BLaER1 treated with 17β-estradiol and CSF1 and Interleukin-3, amounts not matched to agents 10 nM and 100 nM (cell line): ENCODE data around the gene BBS5.

Source experiments
- H3K27ac ChIP-seq, 11 experiments: shearing (Covaris generic); formaldehyde crosslinking; 2 replicates each; pipeline ENCODE4 v1.8.1; 2022
- H3K27me3 ChIP-seq, 11 experiments: shearing (Covaris generic); formaldehyde crosslinking; 2 replicates each; pipeline ENCODE4 v1.8.1; 2022
- H3K36me3 ChIP-seq, 11 experiments: shearing (Covaris generic); formaldehyde crosslinking; 2 replicates each; pipeline ENCODE4 v1.8.1; 2022
- H3K4me1 ChIP-seq, 10 experiments: shearing (Covaris generic); formaldehyde crosslinking; 2 replicates each; pipeline ENCODE4 v1.8.1; 2022
- H3K4me2 ChIP-seq, 11 experiments: shearing (Covaris generic); formaldehyde crosslinking; 2 replicates each; pipeline ENCODE4 v1.8.1; 2022
- H3K4me3 ChIP-seq, 10 experiments: shearing (Covaris generic); formaldehyde crosslinking; 2 replicates each; pipeline ENCODE4 v1.8.1; 2022
- H3K9ac ChIP-seq, 11 experiments: shearing (Covaris generic); formaldehyde crosslinking; 2 replicates each; pipeline ENCODE4 v1.8.1; 2022
- H3K9me3 ChIP-seq, 11 experiments: shearing (Covaris generic); formaldehyde crosslinking; replicated peaks in 1 of 11; 2 replicates each; pipeline ENCODE4 v1.8.1; 2022
- H4K20me1 ChIP-seq, 11 experiments: shearing (Covaris generic); formaldehyde crosslinking; 2 replicates each; pipeline ENCODE4 v1.8.1; 2022
- Cebpa-rat ChIP-seq, 11 experiments: shearing (Covaris generic); IDR thresholded peaks; 2 replicates each; pipeline ENCODE4 v1.8.1; 2022

Gene BBS5

GRCh38 chr2:169478745-169479256 lies 493 bp upstream of the BBS5 start:
- Histone ChIP-seq H3K4me3 (peak overlapping the region; percentile 55 to 72 (median 63); a peak in 18 of 20 replicates), H3K36me3 (0 out of 22 replicates have a peak, but pooled peaks cover 0 to 9% (median 0%) of the 10 kb centered on the region in 11 experiments), H3K27me3 (peaks cover 16 to 25% (median 20%) of the 10 kb centered on the region in 11 experiments), H3K4me2 (peak overlapping the region; percentile 52 to 77 (median 72)), H3K27ac (peak overlapping the region in 3 of 11 experiments; percentile 37 to 58 (median 52); a peak in 5 of 22 replicates), H3K9ac (peak overlapping the region in 10 of 11 experiments; percentile 59 to 80 (median 70); a peak in 20 of 22 replicates), H3K4me1 (peaks cover 0 to 18% (median 0%) of the 10 kb centered on the region in 10 experiments; a peak in 7 of 20 replicates), H3K9me3 (peaks cover 10 to 19% (median 16%) of the 10 kb centered on the region in 11 experiments; a peak in 21 of 22 replicates), H4K20me1 (no peaks in the 10 kb centered on the region)
- TF ChIP-seq Cebpa-rat (IDR thresholded peaks at IDR 0.05) = no peak

- H3K27me3 ChIP-seq = peaks cover 16 to 25% (median 20%) of the 10 kb centered on the region in 11 experiments
- H3K9me3 ChIP-seq = peaks cover 10 to 19% (median 16%) of the 10 kb centered on the region in 11 experiments; a peak in 21 of 22 replicates
- H4K20me1 ChIP-seq = no peaks in the 10 kb centered on the region
- H3K4me3 ChIP-seq = peak overlapping the region; percentile 55 to 72 (median 63)
- H3K9ac ChIP-seq = peak overlapping the region; percentile 42 to 80 (median 69); a peak in 19 of 22 replicates
- H3K4me1 ChIP-seq = peaks cover 0 to 18% (median 0%) of the 10 kb centered on the region in 10 experiments; a peak in 7 of 20 replicates
- no peak for TF ChIP-seq Cebpa-rat (IDR thresholded peaks at IDR 0.05)
- H3K36me3 ChIP-seq = peaks cover 0 to 14% (median 0%) of the 10 kb centered on the region in 11 experiments; a peak in 2 of 22 replicates
- peak overlapping the region; percentile 52 to 77 (median 72) for H3K4me2 ChIP-seq
- H3K27ac ChIP-seq = peak overlapping the region in 1 of 11 experiments; percentile 58; a peak in 2 of 22 replicates
These were observed 778 bp downstream of the BBS5 start for GRCh38 chr2:169480079-169480465.

GRCh38 chr2:169485650-169486138 lies 6.4 kb downstream of the BBS5 start:
- peaks cover 0 to 3% (median 0%) of the 10 kb centered on the region in 11 experiments; a peak in 2 of 22 replicates for H3K27me3 ChIP-seq
- H3K4me1 ChIP-seq = no peaks in the 10 kb centered on the region
- H3K36me3 ChIP-seq = peaks cover 0 to 14% (median 0%) of the 10 kb centered on the region in 11 experiments; a peak in 2 of 22 replicates
- no peak overlapping the region for H3K9ac ChIP-seq
- H4K20me1 ChIP-seq = no peaks in the 10 kb centered on the region
- H3K4me2 ChIP-seq = no peak overlapping the region
- H3K9me3 ChIP-seq = peaks cover 0 to 5% (median 0%) of the 10 kb centered on the region in 11 experiments; a peak in 2 of 22 replicates
- TF ChIP-seq Cebpa-rat (IDR thresholded peaks at IDR 0.05) = no peak
- H3K27ac ChIP-seq = no peak overlapping the region
- no peak overlapping the region for H3K4me3 ChIP-seq

- TF ChIP-seq Cebpa-rat (IDR thresholded peaks at IDR 0.05) = no peak
- Histone ChIP-seq H4K20me1 (no peaks in the 10 kb centered on the region), H3K9ac (no peak overlapping the region), H3K27me3 (no peaks in the 10 kb centered on the region), H3K4me2 (no peak overlapping the region), H3K9me3 (peaks cover 0 to 7% (median 0%) of the 10 kb centered on the region in 11 experiments; a peak in 2 of 22 replicates), H3K27ac (no peak overlapping the region), H3K36me3 (peaks cover 0 to 14% (median 0%) of the 10 kb centered on the region in 11 experiments; a peak in 2 of 22 replicates), H3K4me1 (no peaks in the 10 kb centered on the region), H3K4me3 (no peak overlapping the region)
These were observed 7.2 kb downstream of the BBS5 start for GRCh38 chr2:169486487-169486886.

- H3K4me2 ChIP-seq = no peak overlapping the region
- H3K4me3 ChIP-seq = no peak overlapping the region
- H3K27me3 ChIP-seq = no peaks in the 10 kb centered on the region
- no peak for TF ChIP-seq Cebpa-rat (IDR thresholded peaks at IDR 0.05)
- no peaks in the 10 kb centered on the region for H3K4me1 ChIP-seq
- H3K36me3 ChIP-seq = 0 out of 22 replicates have a peak, but pooled peaks cover 0 to 3% (median 0%) of the 10 kb centered on the region in 11 experiments
- H3K9me3 ChIP-seq = peaks cover 0 to 7% (median 0%) of the 10 kb centered on the region in 11 experiments; a peak in 2 of 22 replicates
- H3K27ac ChIP-seq = no peak overlapping the region
- H3K9ac ChIP-seq = no peak overlapping the region
- H4K20me1 ChIP-seq = no peaks in the 10 kb centered on the region
These were observed 11.5 kb downstream of the BBS5 start for GRCh38 chr2:169490834-169491233.

DNA sequence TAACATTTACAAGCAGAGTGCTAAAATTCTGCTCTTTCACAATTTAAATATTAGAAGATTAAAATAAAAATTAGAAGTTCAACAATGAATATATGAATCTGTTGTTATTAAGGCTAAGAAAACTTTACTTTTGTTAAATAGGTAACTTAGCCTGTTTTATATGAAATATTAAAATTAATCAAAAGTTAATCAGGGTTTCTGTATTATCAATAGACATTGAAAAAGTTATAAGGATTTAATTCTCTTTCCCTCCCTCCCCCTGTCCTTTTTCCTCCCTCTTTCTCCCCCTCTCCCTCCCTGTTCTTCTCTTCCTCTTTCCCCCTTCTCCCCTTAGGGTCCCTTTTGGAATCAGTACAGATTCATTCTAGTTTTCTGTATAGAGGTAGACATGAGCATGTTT lies 12.1 kb downstream of the BBS5 start:
- Histone ChIP-seq H3K9ac (no peak overlapping the region), H3K4me3 (no peak overlapping the region), H3K4me1 (no peaks in the 10 kb centered on the region), H3K27me3 (no peaks in the 10 kb centered on the region), H3K27ac (no peak overlapping the region), H3K9me3 (peaks cover 0 to 7% (median 0%) of the 10 kb centered on the region in 11 experiments; a peak in 2 of 22 replicates), H3K36me3 (0 out of 22 replicates have a peak, but pooled peaks cover 0 to 3% (median 0%) of the 10 kb centered on the region in 11 experiments), H4K20me1 (no peaks in the 10 kb centered on the region), H3K4me2 (no peak overlapping the region)
- no peak for TF ChIP-seq Cebpa-rat (IDR thresholded peaks at IDR 0.05)

DNA sequence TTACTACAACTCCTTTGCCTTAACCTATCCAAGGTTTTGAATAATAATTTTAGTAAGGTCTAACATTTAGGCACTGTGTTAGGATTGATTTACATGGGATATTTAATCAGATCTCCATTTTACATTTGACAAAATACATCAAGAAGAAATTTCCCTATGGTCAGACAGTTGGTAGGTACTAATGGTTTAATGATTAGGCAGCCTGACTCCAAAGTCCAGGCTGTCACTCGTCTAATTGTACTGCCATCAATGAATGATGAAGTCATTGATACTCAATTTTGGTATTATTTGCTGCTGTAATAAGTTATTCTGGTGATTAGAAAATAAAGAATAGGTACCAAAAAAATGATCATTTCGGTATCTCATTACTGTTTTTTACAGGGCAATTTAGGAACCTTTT lies 14.1 kb downstream of the BBS5 start:
- H3K27ac ChIP-seq = no peak overlapping the region
- TF ChIP-seq Cebpa-rat (IDR thresholded peaks at IDR 0.05) = no peak
- H3K9ac ChIP-seq = no peak overlapping the region
- 0 out of 22 replicates have a peak, but pooled peaks cover 0 to 3% (median 0%) of the 10 kb centered on the region in 11 experiments for H3K36me3 ChIP-seq
- H3K4me1 ChIP-seq = no peaks in the 10 kb centered on the region
- no peaks in the 10 kb centered on the region for H3K27me3 ChIP-seq
- H3K4me3 ChIP-seq = no peak overlapping the region
- peaks cover 0 to 7% (median 0%) of the 10 kb centered on the region in 11 experiments; a peak in 2 of 22 replicates for H3K9me3 ChIP-seq
- H3K4me2 ChIP-seq = no peak overlapping the region
- H4K20me1 ChIP-seq = no peaks in the 10 kb centered on the region

GRCh38 chr2:169495310-169495928 lies 16.1 kb downstream of the BBS5 start:
- Histone ChIP-seq H3K27me3 (no peaks in the 10 kb centered on the region), H3K4me1 (no peaks in the 10 kb centered on the region), H3K27ac (no peak overlapping the region), H3K4me3 (no peak overlapping the region), H3K36me3 (0 out of 22 replicates have a peak, but pooled peaks cover 0 to 3% (median 0%) of the 10 kb centered on the region in 11 experiments), H3K9me3 (peaks cover 0 to 5% (median 0%) of the 10 kb centered on the region in 11 experiments; a peak in 2 of 22 replicates), H3K4me2 (no peak overlapping the region), H4K20me1 (no peaks in the 10 kb centered on the region), H3K9ac (no peak overlapping the region)
- TF ChIP-seq Cebpa-rat (IDR thresholded peaks at IDR 0.05) = no peak

- peaks cover 12 to 19% (median 17%) of the 10 kb centered on the region in 11 experiments; a peak in 19 of 22 replicates for H3K9me3 ChIP-seq
- no peak for TF ChIP-seq Cebpa-rat (IDR thresholded peaks at IDR 0.05)
- H3K36me3 ChIP-seq = no peaks in the 10 kb centered on the region; a peak in 1 of 22 replicates
- H3K4me3 ChIP-seq = no peak overlapping the region
- H3K27me3 ChIP-seq = no peaks in the 10 kb centered on the region
- no peaks in the 10 kb centered on the region for H4K20me1 ChIP-seq
- H3K9ac ChIP-seq = no peak overlapping the region
- H3K27ac ChIP-seq = no peak overlapping the region
- H3K4me1 ChIP-seq = peaks cover 0 to 19% (median 0%) of the 10 kb centered on the region in 10 experiments; a peak in 4 of 20 replicates
- H3K4me2 ChIP-seq = no peak overlapping the region
These were observed 25.4 kb downstream of the BBS5 start for GRCh38 chr2:169504651-169505050.
